MM.1S (cell line): ENCODE results near the gene NEGR1.

Experiments
- EZH2 ChIP-seq: fragments of 300-600 bp; sonication (generic); optimal IDR thresholded peaks from 2 replicates; pipeline ENCODE3; 2017; ENCODE audit warnings: low read depth, mild to moderate bottlenecking, antibody characterized with exemption, low read length, mixed read lengths
- EZH2phosphoT487 ChIP-seq: fragments of 300-600 bp; sonication (generic); IDR thresholded peaks from 2 replicates; pipeline ENCODE4 v1.6.1; 2018; ENCODE audit warnings: antibody characterized with exemption, low read length
- TF ChIP-seq, protein P1 (sequence below): fragments of 300-600 bp; sonication (generic); IDR thresholded peaks from 2 replicates; pipeline ENCODE4 v1.5.1; 2016; ENCODE audit warnings: antibody characterized with exemption, low read length, mixed read lengths

DNA sequence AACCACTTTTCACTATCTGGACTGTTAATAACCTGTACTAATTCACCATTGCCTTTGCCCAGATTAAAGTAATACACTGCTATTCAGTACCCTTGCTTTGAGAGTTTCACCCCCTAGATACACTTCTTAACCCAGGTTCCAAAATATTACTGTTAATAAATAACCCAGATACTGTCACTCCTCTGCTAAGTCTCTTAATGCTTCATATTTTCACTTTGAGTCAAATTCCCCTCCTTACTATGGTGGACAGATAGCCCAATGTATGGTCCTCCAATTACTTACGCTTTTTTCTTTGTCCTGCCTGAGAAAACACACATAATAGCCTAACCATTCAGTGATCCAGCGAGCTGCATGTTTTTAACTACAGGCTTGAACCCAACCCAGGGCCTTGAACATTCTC lies 152.5 kb downstream of the NEGR1 start:
- TF ChIP-seq, protein P1, sequence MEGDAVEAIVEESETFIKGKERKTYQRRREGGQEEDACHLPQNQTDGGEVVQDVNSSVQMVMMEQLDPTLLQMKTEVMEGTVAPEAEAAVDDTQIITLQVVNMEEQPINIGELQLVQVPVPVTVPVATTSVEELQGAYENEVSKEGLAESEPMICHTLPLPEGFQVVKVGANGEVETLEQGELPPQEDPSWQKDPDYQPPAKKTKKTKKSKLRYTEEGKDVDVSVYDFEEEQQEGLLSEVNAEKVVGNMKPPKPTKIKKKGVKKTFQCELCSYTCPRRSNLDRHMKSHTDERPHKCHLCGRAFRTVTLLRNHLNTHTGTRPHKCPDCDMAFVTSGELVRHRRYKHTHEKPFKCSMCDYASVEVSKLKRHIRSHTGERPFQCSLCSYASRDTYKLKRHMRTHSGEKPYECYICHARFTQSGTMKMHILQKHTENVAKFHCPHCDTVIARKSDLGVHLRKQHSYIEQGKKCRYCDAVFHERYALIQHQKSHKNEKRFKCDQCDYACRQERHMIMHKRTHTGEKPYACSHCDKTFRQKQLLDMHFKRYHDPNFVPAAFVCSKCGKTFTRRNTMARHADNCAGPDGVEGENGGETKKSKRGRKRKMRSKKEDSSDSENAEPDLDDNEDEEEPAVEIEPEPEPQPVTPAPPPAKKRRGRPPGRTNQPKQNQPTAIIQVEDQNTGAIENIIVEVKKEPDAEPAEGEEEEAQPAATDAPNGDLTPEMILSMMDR: no peak
- TF ChIP-seq EZH2 (no peak), EZH2phosphoT487 (no peak)
